Measurements from ENCODE around the gene TBC1D24.
"Not testable (repeated sequence)": the region's sequence is repeated elsewhere in the genome, so short reads cannot be mapped to it uniquely, and the experiment has no call there.

DNA sequence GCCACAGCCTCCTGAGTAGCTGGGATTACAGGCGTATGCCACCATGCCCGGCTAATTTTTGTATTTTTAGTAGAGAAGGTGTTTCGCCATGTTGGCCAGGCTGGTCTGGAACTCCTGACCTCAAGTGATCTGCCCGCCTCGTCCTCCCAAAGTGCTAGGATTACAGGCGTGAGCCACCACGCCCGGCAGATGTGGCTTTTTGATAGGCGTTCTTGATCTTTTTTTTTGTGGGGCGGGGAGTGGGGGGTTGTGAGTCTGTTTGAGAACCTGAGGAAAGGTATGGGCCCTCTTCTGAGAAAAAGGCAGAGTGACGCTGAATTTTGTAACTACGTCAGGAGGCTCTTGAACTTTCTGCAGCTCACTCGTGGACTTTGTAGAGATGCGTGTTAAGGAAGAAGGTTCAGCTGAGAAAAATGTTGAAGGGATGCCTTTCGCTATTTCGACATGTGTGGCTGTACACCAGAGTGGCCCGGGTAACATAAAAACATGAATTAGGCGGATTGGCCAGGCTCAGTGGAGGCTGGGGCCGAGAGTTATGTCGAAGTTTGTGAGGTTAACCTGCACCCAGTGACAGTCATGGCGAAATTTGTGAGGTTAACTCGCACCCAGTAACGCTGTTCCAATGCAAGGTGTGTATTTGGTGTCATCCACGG is 64.4 kb downstream of the TBC1D24 start:
- TF ChIP-seq, protein P1, sequence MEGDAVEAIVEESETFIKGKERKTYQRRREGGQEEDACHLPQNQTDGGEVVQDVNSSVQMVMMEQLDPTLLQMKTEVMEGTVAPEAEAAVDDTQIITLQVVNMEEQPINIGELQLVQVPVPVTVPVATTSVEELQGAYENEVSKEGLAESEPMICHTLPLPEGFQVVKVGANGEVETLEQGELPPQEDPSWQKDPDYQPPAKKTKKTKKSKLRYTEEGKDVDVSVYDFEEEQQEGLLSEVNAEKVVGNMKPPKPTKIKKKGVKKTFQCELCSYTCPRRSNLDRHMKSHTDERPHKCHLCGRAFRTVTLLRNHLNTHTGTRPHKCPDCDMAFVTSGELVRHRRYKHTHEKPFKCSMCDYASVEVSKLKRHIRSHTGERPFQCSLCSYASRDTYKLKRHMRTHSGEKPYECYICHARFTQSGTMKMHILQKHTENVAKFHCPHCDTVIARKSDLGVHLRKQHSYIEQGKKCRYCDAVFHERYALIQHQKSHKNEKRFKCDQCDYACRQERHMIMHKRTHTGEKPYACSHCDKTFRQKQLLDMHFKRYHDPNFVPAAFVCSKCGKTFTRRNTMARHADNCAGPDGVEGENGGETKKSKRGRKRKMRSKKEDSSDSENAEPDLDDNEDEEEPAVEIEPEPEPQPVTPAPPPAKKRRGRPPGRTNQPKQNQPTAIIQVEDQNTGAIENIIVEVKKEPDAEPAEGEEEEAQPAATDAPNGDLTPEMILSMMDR (IDR thresholded peaks at IDR 0.05): not testable (repeated sequence)
- not testable (repeated sequence) for TF ChIP-seq RAD21 (IDR thresholded peaks at IDR 0.05; ENCODE audit: low read length); POLR2AphosphoS5 (IDR thresholded peaks at IDR 0.05; ENCODE audit: low read depth, low read length); TAF1 (IDR thresholded peaks at IDR 0.05; ENCODE audit: borderline replicate concordance, low read depth, low read length)
- TF ChIP-seq, protein P2, sequence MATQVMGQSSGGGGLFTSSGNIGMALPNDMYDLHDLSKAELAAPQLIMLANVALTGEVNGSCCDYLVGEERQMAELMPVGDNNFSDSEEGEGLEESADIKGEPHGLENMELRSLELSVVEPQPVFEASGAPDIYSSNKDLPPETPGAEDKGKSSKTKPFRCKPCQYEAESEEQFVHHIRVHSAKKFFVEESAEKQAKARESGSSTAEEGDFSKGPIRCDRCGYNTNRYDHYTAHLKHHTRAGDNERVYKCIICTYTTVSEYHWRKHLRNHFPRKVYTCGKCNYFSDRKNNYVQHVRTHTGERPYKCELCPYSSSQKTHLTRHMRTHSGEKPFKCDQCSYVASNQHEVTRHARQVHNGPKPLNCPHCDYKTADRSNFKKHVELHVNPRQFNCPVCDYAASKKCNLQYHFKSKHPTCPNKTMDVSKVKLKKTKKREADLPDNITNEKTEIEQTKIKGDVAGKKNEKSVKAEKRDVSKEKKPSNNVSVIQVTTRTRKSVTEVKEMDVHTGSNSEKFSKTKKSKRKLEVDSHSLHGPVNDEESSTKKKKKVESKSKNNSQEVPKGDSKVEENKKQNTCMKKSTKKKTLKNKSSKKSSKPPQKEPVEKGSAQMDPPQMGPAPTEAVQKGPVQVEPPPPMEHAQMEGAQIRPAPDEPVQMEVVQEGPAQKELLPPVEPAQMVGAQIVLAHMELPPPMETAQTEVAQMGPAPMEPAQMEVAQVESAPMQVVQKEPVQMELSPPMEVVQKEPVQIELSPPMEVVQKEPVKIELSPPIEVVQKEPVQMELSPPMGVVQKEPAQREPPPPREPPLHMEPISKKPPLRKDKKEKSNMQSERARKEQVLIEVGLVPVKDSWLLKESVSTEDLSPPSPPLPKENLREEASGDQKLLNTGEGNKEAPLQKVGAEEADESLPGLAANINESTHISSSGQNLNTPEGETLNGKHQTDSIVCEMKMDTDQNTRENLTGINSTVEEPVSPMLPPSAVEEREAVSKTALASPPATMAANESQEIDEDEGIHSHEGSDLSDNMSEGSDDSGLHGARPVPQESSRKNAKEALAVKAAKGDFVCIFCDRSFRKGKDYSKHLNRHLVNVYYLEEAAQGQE (IDR thresholded peaks at IDR 0.05; ENCODE audit: low read depth, low read length): not testable (repeated sequence)
